ENCODE data around the gene SMG7. TPM values are rescaled to one million over a fixed set of nuclear protein-coding genes. Genes with fewer than 3 reads are reported as not detected.

Gene SMG7
- total and polyA plus RNA-seq, 9 donors, result 21.8 to 65.3 (median 47.2) TPM

DNA sequence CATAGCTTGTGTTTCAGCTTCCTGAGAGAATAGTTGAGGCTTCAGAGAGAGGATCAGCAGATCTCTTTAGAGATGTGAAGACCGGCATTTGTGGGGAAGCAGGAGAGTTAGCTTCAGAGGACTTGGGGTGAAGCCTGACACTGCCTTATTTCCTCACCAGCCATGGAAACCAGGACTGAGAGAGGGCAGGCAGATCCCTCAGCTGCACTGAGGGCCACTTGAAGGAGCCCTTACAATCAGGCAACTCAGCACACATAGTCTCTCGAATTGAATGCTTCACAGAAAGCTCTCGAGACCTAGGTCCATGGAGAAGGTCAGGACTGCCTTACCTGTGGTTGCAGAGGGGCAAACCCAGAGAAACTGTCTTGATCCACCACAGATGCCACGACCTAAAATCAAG, 98.2 kb downstream of the SMG7 start:
- Histone ChIP-seq H3K9me3 (no peaks in the 10 kb centered on the region), H3K4me1 (ENCODE audit: insufficient read depth) (no peaks in the 10 kb centered on the region), H3K36me3 (no peaks in the 10 kb centered on the region), H3K27ac (no peak overlapping the region), H3K27me3 (no peaks in the 10 kb centered on the region), H3K4me3 (no peak overlapping the region)
- intact Hi-C loops (cut with DNase I), result no loop called here
- WGBS, 3 donors, result 86 to 92% (median 86%) methylated on average over 4 of the region's 4 CpGs
- no peak for DNase-seq
- TF ChIP-seq POLR2A (IDR thresholded peaks at IDR 0.05), result no peak
- TF ChIP-seq EP300 (IDR thresholded peaks at IDR 0.05), result no peak
- TF ChIP-seq, protein P1, sequence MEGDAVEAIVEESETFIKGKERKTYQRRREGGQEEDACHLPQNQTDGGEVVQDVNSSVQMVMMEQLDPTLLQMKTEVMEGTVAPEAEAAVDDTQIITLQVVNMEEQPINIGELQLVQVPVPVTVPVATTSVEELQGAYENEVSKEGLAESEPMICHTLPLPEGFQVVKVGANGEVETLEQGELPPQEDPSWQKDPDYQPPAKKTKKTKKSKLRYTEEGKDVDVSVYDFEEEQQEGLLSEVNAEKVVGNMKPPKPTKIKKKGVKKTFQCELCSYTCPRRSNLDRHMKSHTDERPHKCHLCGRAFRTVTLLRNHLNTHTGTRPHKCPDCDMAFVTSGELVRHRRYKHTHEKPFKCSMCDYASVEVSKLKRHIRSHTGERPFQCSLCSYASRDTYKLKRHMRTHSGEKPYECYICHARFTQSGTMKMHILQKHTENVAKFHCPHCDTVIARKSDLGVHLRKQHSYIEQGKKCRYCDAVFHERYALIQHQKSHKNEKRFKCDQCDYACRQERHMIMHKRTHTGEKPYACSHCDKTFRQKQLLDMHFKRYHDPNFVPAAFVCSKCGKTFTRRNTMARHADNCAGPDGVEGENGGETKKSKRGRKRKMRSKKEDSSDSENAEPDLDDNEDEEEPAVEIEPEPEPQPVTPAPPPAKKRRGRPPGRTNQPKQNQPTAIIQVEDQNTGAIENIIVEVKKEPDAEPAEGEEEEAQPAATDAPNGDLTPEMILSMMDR (IDR thresholded peaks at IDR 0.05), result no peak

DNA sequence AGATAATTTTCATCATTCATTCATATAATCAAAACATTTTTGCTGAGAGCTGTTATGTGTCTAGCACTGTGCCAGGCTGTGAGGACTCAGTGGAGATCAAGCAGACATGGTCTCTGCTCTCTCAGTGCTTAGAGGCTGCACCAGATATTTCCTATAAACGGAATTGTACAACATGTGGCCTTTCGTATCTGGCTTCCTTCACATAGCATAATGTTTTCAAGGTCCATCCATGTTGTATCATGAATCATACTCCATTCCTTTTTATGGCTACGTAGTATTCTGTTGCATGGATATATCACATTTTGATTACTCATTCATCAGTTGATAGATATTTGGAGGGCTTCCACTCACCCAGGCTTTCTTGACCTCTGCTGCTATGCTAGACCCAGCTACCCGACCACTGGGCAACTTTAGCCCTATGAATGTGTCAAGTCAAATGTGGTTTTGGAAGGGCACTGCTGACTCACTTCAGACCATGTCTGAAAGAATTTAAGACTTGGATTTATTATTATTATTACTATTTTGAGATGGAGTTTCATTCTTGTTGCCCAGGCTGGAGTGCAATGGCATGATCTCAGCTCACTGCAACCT, 99.5 kb downstream of the SMG7 start:
- H3K27me3 ChIP-seq, result no peaks in the 10 kb centered on the region
- no peak for DNase-seq
- intact Hi-C loops (cut with DNase I), result no loop called here
- no peaks in the 10 kb centered on the region for H3K4me1 ChIP-seq (ENCODE audit: insufficient read depth)
- no peak overlapping the region for H3K27ac ChIP-seq
- no peaks in the 10 kb centered on the region for H3K36me3 ChIP-seq
- WGBS, 3 donors, result 78 to 87% (median 80%) methylated on average over 4 of the region's 4 CpGs
- no peaks in the 10 kb centered on the region for H3K9me3 ChIP-seq
- no peak for TF ChIP-seq POLR2A (IDR thresholded peaks at IDR 0.05)
- TF ChIP-seq EP300 (IDR thresholded peaks at IDR 0.05), result no peak
- TF ChIP-seq, protein P1 (IDR thresholded peaks at IDR 0.05), result no peak
- H3K4me3 ChIP-seq, result no peak overlapping the region

DNA sequence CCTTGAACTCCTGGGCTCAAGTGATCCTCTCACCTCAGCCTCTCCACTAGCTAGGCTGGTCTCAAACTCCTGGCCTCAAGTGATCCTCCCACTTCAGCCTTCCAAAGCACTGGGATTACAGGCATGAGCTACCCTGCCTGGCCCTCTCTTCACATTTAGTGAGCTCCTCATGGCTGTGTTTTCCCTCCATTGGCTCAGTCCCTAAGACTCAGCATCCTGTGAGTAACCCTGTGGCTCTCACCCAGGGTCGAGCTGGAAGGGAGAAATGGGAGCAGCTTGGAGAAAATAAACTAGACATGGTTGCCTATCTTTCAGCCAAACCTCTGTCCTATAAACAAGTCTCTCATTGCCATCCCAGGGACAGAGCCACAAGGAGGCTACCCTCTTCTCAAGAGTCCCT, 100.4 kb downstream of the SMG7 start:
- Histone ChIP-seq H3K27ac (no peak overlapping the region), H3K4me1 (ENCODE audit: insufficient read depth) (no peaks in the 10 kb centered on the region), H3K9me3 (no peaks in the 10 kb centered on the region), H3K36me3 (no peaks in the 10 kb centered on the region), H3K27me3 (no peaks in the 10 kb centered on the region), H3K4me3 (no peak overlapping the region)
- no peak for DNase-seq
- intact Hi-C loops (cut with DNase I), result no loop called here
- 64 to 81% (median 75%) methylated on average over 1 of the region's 1 CpG for whole genome bisulfite sequencing, 3 donors
- no peak for TF ChIP-seq EP300 (IDR thresholded peaks at IDR 0.05)
- TF ChIP-seq, protein P1 (IDR thresholded peaks at IDR 0.05), result no peak
- no peak for TF ChIP-seq POLR2A (IDR thresholded peaks at IDR 0.05)

DNA sequence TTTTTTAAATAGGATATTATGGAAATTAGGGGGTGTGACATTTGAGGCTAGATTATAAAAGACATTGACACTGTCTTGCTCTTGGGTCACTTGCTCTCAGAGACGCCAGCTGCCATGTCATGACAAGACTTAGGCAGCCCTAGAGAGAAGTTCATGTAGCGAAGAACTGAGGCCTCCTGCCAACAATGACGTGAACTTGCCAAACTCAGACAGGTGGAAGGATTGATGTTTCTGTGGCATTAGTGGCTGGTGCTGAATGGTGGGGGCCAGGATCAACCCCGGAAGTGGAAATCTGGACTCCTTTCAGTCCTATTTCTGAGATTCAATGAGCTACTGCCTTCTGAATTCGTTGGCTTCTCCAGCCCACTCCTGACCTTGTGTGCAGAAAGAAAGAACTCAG, 103.3 kb downstream of the SMG7 start:
- TF ChIP-seq EP300 (IDR thresholded peaks at IDR 0.05) (no peak), POLR2A (IDR thresholded peaks at IDR 0.05) (no peak)
- TF ChIP-seq, protein P1 (IDR thresholded peaks at IDR 0.05), result no peak
- Histone ChIP-seq H3K27me3 (no peaks in the 10 kb centered on the region), H3K4me3 (no peak overlapping the region), H3K27ac (no peak overlapping the region), H3K4me1 (ENCODE audit: insufficient read depth) (no peaks in the 10 kb centered on the region), H3K36me3 (no peaks in the 10 kb centered on the region), H3K9me3 (no peaks in the 10 kb centered on the region)
- WGBS, 3 donors, result 71 to 76% (median 74%) methylated on average over 5 of the region's 5 CpGs
- intact Hi-C loops (cut with DNase I), result no loop called here
- DNase-seq, result no peak
